Spleen (tissue), 11 donors: ENCODE data around the gene MAN1A2. TPM values are rescaled to one million over a fixed set of nuclear protein-coding genes. Genes with fewer than 3 reads are reported as not detected.
"Not testable (repeated sequence)": the region's sequence is repeated elsewhere in the genome, so short reads cannot be mapped to it uniquely, and the experiment has no call there.

ENCODE experiments used
- DNase-seq: peaks from one replicate; pipeline ENCODE4 v3.0.0-alpha.2; 2020
- H3K27ac ChIP-seq, 8 donors: fragments of 200-600 bp; sonication (generic) in 7 of 8; 1 replicate in 4 of 8; 2 replicates in 4 of 8; pipeline versions ENCODE4 v1.5.0 to v1.8.0; 2016 to 2021; ENCODE audit warnings: inconsistent platforms in 4 of 8, mild to moderate bottlenecking in 4 of 8, moderate library complexity in 1 of 8
- H3K27me3 ChIP-seq, 7 donors: fragments of 200-600 bp; sonication (generic) in 6 of 7; replicated peaks in 1 of 7; 1 replicate in 4 of 7; 2 replicates in 3 of 7; pipeline versions ENCODE4 v1.5.0 to v1.8.0; 2016 to 2021; ENCODE audit warnings: inconsistent platforms in 3 of 7, mild to moderate bottlenecking in 1 of 7
- H3K36me3 ChIP-seq, 6 donors: fragments of 200-600 bp; sonication (generic) in 5 of 6; 1 replicate in 4 of 6; 2 replicates in 2 of 6; pipeline versions ENCODE4 v1.5.0 to v1.8.0; 2016 to 2021; ENCODE audit warnings: inconsistent platforms in 2 of 6
- H3K4me1 ChIP-seq, 6 donors: fragments of 200-600 bp; sonication (generic) in 5 of 6; 1 replicate in 3 of 6; 2 replicates in 3 of 6; pipeline versions ENCODE4 v1.5.0 to v1.8.0; 2016 to 2021; ENCODE audit warnings: inconsistent platforms in 3 of 6
- H3K4me3 ChIP-seq, 8 donors: fragments of 200-600 bp; sonication (generic) in 7 of 8; 1 replicate in 4 of 8; 2 replicates in 4 of 8; pipeline versions ENCODE4 v1.5.0 to v1.8.0; 2016 to 2021; ENCODE audit warnings: inconsistent platforms in 4 of 8, mild to moderate bottlenecking in 4 of 8, moderate library complexity in 2 of 8
- H3K9me3 ChIP-seq, 8 donors: fragments of 200-600 bp; sonication (generic) in 7 of 8; 1 replicate in 4 of 8; 2 replicates in 4 of 8; pipeline versions ENCODE4 v1.5.0 to v1.8.0; 2016 to 2021; ENCODE audit warnings: inconsistent platforms in 4 of 8
- POLR2A ChIP-seq, 3 donors: fragments of 450-650 bp; IDR thresholded peaks; one replicate each; pipeline ENCODE4 v1.5.1; 2017; ENCODE audit warnings: antibody characterized with exemption in 3 of 3, mild to moderate bottlenecking in 1 of 3
- POLR2AphosphoS5 ChIP-seq, 3 donors: sonication (generic); formaldehyde crosslinking; IDR thresholded peaks; one replicate each; pipeline ENCODE4 v1.5.1; 2017; ENCODE audit warnings: antibody characterized with exemption in 3 of 3
- WGBS, 5 donors: extraction: QIAGEN DNeasy Blood & Tissue Kit in 3 of 5; methylation state at CpG; one replicate each; pipeline versions ENCODE4 v1.1.5 to v1.1.7; 2013 to 2018; 5-methylcytosine and 5-hydroxymethylcytosine counted together
- intact Hi-C: fragments of 100-400 bp; cut with DNase I; formaldehyde crosslinking; loops from one replicate; pipeline ENCODE4 v1.15.0; 2023; ENCODE audit warnings: low total_unique reads
- polyA plus RNA-seq, 3 donors: library from polyadenylated mRNA; stranded (reverse); fragments of 200-250 nt; gene quantifications; one replicate each; pipeline ENCODE4 v1.2.1, GENCODE V29; 2013
- total RNA-seq, 7 donors: library from RNA; depleted of rRNA in 3 of 7; stranded (reverse); fragments of >200 nt in 3 of 7; fragmentation: NEBNext Ultra II Directional in 4 of 7; extraction: Animal tissue kit (Norgen Biotek cat#: 25700) in 4 of 7; gene quantifications; one replicate each; pipeline versions ENCODE4 v1.1.0 to v1.2.1, GENCODE V29; 2016 to 2021
- TF ChIP-seq, protein P1 (sequence below), 11 experiments: fragments of 200-600 bp in 7 of 11; fragments of 450-650 bp in 4 of 11; sonication (generic) in 4 of 11; IDR thresholded peaks in 8 of 11; conservative IDR thresholded peaks in 3 of 11; 1 replicate in 7 of 11; 2 replicates in 4 of 11; pipeline versions ENCODE4 v1.4.0 to v1.8.0; 2016 to 2021; ENCODE audit warnings: antibody characterized with exemption in 11 of 11, inconsistent platforms in 4 of 11, mild to moderate bottlenecking in 1 of 11
- donor health status: healthy with polysubstance abuse.
- donor health status: DM: no; HTN: no; CAD: no; lungs with moderate emphysema.
- donor health status: DM: no; HTN: no; CAD: no.
- donor health status: Bipolar disorder and iron deficiency.
- donor health status: healthy.
- donor health status: DM: no; HTN: no; CAD: no.
- donor health status: DM: yes; HTN: yes; CAD: no.

Gene MAN1A2
- total and polyA plus RNA-seq, 10 donors = 4.1 to 52.4 (median 42.6) TPM

DNA sequence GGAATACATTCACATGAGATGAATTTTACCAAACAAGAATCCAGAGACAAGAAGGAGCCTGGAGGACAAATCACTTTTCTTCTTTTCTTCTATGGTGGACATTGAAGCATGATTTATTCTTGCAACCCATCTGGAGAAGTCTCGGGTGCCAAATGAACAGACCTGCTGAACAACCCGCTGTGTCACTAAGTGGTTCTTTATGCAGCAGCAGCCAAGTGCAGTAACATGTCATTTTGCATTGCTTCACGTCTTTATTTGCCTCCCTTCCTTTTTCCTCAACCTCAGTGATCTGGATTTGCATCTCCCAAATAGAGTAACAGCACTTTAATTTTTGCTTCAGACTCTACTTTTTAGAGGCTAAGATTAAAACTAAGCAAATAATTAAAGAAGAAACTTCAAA lies 188.6 kb downstream of the MAN1A2 start:
- H3K27ac ChIP-seq = no peak overlapping the region
- peaks cover 0 to 10% (median 4%) of the 10 kb centered on the region in 8 donors for H3K9me3 ChIP-seq
- intact Hi-C loops = no loop called here
- H3K36me3 ChIP-seq = no peaks in the 10 kb centered on the region
- H3K4me3 ChIP-seq = no peak overlapping the region
- DNase-seq = no peak
- TF ChIP-seq, protein P1, sequence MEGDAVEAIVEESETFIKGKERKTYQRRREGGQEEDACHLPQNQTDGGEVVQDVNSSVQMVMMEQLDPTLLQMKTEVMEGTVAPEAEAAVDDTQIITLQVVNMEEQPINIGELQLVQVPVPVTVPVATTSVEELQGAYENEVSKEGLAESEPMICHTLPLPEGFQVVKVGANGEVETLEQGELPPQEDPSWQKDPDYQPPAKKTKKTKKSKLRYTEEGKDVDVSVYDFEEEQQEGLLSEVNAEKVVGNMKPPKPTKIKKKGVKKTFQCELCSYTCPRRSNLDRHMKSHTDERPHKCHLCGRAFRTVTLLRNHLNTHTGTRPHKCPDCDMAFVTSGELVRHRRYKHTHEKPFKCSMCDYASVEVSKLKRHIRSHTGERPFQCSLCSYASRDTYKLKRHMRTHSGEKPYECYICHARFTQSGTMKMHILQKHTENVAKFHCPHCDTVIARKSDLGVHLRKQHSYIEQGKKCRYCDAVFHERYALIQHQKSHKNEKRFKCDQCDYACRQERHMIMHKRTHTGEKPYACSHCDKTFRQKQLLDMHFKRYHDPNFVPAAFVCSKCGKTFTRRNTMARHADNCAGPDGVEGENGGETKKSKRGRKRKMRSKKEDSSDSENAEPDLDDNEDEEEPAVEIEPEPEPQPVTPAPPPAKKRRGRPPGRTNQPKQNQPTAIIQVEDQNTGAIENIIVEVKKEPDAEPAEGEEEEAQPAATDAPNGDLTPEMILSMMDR (IDR thresholded peaks at IDR 0.05 in 8 of 11, conservative IDR thresholded peaks at IDR 0.05 in 3 of 11) = no peak
- TF ChIP-seq POLR2A (IDR thresholded peaks at IDR 0.05) = no peak
- no peak for TF ChIP-seq POLR2AphosphoS5 (IDR thresholded peaks at IDR 0.05)
- WGBS, 5 donors = 70 to 86% (median 76%) methylated on average over 3 of the region's 3 CpGs
- no peaks in the 10 kb centered on the region for H3K4me1 ChIP-seq
- no peaks in the 10 kb centered on the region for H3K27me3 ChIP-seq

DNA sequence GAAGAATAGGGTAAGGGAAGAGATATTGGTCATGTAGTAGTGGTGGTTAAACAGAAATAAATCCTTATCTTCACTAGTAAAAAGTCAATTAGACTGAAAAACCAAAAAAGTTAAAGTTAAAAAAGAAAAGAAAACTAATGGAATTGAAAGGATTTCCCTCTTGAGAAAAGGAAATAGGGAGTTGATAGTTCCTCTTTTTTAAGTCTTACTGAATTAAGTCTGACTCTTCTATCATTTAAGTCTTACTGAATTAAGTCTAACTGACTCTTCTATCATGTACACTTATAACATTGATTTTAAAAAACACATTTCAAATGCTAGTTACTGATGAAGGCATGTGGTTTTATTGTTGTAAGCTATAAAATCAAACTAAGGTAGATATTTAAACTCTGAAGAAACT lies 189.1 kb downstream of the MAN1A2 start:
- Histone ChIP-seq H3K27me3 (no peaks in the 10 kb centered on the region), H3K36me3 (no peaks in the 10 kb centered on the region), H3K4me3 (no peak overlapping the region), H3K27ac (no peak overlapping the region), H3K9me3 (peaks cover 0 to 10% (median 4%) of the 10 kb centered on the region in 8 donors), H3K4me1 (no peaks in the 10 kb centered on the region)
- intact Hi-C loops = no loop called here
- DNase-seq = no peak
- TF ChIP-seq, protein P1 (IDR thresholded peaks at IDR 0.05 in 8 of 11, conservative IDR thresholded peaks at IDR 0.05 in 3 of 11) = no peak
- TF ChIP-seq POLR2A (IDR thresholded peaks at IDR 0.05) = no peak
- no peak for TF ChIP-seq POLR2AphosphoS5 (IDR thresholded peaks at IDR 0.05)

DNA sequence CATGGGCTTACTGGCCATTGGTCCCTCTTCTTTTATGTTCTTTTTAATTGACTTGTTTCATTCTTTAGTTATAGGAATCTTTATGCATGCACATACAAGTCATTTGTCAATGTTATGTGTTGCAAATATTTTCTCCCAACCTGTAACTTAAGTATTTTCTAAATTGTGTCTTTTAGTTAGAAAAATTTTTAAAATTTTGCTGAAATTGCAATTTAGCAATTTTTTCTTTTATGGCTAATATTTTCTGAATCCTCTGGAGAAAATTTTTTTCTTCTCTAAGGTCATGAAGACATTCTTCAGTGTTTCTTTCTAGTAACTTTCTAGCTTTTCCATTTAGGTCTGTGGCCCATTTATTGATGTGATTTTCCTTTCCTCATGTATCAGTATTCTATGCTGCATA lies 189.7 kb downstream of the MAN1A2 start:
- H3K4me3 ChIP-seq = no peak overlapping the region
- TF ChIP-seq POLR2A (IDR thresholded peaks at IDR 0.05) (no peak), POLR2AphosphoS5 (IDR thresholded peaks at IDR 0.05) (no peak)
- TF ChIP-seq, protein P1 (IDR thresholded peaks at IDR 0.05 in 8 of 11, conservative IDR thresholded peaks at IDR 0.05 in 3 of 11) = no peak
- intact Hi-C loops = no loop called here
- H3K36me3 ChIP-seq = no peaks in the 10 kb centered on the region
- no peak overlapping the region for H3K27ac ChIP-seq
- H3K4me1 ChIP-seq = no peaks in the 10 kb centered on the region
- H3K27me3 ChIP-seq = no peaks in the 10 kb centered on the region
- DNase-seq = no peak
- peaks cover 0 to 10% (median 4%) of the 10 kb centered on the region in 8 donors for H3K9me3 ChIP-seq

DNA sequence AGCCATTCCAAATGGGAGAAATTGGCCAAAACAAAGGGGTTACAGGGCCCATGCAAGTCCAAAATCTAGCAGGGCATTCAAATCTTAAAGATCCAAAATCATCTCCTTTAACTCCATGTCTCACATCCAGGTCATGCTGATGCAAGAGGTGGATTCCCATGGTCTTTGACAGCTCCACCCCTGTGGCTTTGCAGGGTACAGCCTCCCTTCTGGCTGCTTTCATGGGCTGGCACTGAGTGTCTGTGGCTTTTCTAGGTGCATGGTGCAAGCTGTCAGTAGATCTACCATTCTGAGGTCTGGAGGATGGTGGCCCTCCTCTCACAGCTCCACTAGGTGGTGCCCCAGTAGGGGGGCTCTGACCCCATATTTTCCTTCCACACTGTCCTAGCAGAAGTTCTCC lies 191.2 kb downstream of the MAN1A2 start:
- H3K4me3 ChIP-seq, H3K4me1 ChIP-seq, intact Hi-C loops, DNase-seq, H3K36me3 ChIP-seq, H3K27ac ChIP-seq, H3K27me3 ChIP-seq: not testable (repeated sequence)
- peaks cover 0 to 10% (median 4%) of the 10 kb centered on the region in 8 donors for H3K9me3 ChIP-seq

- WGBS, 5 donors = 84 to 95% (median 91%) methylated on average over 3 of the region's 3 CpGs
- DNase-seq = no peak
- no peaks in the 10 kb centered on the region for H3K4me1 ChIP-seq
- TF ChIP-seq POLR2AphosphoS5 (IDR thresholded peaks at IDR 0.05) = no peak
- no peak for TF ChIP-seq POLR2A (IDR thresholded peaks at IDR 0.05)
- TF ChIP-seq, protein P1 (IDR thresholded peaks at IDR 0.05 in 8 of 11, conservative IDR thresholded peaks at IDR 0.05 in 3 of 11) = no peak
- no peaks in the 10 kb centered on the region for H3K27me3 ChIP-seq
- no peak overlapping the region for H3K27ac ChIP-seq
- peaks cover 0 to 10% (median 4%) of the 10 kb centered on the region in 8 donors for H3K9me3 ChIP-seq
- no peaks in the 10 kb centered on the region for H3K36me3 ChIP-seq
- intact Hi-C loops = no loop called here
- no peak overlapping the region for H3K4me3 ChIP-seq
Measured at GRCh38 chr1:117559139-117559538, 191.9 kb downstream of the MAN1A2 start.
